T-helper 1 cell (primary cell): ENCODE results near the gene NME5.

Experiments used
- DNase-seq, 5 donors: peaks; one replicate each; pipeline ENCODE4 v3.0.0-alpha.2; 2012 to 2020

NME5 gene

DNA sequence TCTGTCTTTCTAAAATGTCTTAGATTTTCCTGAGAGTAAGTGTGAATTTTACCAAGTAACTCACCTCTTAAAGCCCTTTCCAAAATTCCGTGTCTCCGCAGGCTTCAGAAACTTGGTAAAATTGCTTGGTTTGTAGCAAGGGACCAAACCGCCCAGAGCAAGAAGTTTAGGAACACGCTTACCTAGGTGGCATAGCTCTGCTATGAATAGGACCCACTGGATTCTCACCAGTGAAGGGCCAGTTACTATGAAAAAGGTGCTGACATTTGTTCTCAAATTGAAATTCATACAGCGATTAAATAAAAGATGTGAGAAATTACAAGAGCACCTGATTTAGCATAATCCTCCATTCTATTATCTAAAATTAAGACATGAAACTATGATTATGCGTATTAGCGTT lies 6.7 kb downstream of the NME5 start:
- DNase-seq, result no peak

DNA sequence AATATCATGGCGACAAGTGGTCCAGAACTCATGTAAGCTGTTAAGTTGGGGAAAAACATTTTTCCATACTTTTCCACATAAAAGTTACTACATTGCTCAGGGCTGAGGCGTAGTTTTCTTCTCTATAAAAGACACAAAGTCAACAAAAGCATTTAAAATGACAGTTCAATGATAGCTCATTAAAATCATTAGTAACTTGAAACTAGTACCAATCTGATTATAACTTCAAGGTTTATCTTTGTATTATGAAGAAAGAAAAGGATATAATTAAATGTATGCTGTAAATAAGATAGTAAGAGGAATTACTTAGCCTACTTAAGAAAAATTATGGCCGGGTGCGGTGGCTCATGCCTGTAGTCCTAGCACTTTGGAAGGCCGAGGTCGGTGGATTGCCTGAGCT lies 9.9 kb downstream of the NME5 start:
- no peak for DNase-seq

DNA sequence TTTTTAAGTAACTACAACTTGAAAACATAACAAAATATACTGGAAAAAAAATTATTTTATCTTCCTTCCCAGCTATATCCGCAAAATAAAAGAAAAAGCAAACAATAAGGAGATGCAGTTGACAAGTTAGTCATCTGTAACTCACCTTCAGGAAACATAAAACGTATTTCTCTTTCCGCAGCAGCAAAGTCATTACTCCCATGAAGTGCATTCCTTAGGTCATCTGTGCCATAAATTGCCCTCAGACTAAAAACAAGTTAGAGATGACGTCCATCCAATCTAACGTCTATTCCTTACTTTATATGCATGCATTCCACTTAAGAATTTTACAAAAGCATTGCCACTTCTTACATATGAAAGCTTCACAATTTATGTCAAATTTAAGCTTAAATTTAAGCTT lies 10.9 kb downstream of the NME5 start:
- DNase-seq, result no peak

- DNase-seq, result no peak
These were observed 24.0 kb downstream of the NME5 start for GRCh38 chr5:138115254-138115653.

- no peak for DNase-seq
These were observed 27.3 kb downstream of the NME5 start for GRCh38 chr5:138111937-138112336.

DNA sequence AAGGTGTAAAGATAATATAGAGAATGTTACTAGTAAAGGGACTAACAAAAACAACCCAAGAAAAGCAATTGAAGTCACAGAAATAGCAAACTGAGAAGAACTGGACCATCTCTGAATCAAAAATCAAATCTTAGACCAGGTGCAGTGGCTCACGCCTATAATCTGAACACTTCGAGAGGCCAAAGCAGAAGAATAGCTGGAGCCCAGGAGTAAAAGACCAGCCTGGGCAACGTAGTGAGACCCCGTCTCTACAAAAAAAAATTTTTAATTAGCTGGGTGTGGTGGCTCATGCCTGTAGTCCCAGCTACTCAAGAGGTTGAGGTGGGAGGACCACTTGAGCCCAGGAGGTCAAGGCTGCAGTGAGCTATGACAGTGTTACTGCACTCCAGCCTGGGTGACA lies 28.0 kb downstream of the NME5 start:
- DNase-seq, result no peak

DNA sequence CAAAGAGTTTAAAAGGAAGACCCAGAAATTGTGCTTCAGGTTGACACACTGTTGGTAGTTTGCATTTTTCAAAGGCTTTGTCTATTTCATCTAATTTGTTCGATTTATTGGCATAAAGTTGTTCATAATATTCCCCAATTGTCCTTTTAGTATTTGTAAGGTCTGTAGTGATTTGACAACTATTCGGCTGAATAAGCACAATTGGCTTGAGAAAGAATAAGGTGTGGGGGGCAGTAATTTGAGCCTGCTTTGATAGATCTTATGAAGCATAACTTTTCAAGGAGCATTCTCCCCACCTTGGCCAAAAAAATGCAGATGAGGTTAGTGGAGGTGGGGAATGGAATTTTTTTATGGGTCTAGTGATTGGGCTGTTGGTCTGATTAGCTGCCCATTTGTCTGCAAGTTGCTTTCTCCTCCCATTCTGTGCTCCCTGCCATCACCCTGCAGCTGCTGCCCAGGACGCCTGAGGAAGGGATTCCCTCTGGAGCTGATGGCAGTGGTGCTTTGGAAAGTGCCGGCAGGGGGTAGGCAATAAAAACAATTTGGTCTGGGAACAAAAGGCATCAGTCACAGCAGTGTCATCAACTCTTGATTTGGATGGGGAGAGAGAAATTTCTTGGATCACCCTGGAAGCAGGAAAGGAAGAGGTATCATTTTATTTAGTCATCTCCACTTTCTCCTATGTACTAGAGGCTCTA lies 28.8 kb downstream of the NME5 start:
- no peak for DNase-seq

DNA sequence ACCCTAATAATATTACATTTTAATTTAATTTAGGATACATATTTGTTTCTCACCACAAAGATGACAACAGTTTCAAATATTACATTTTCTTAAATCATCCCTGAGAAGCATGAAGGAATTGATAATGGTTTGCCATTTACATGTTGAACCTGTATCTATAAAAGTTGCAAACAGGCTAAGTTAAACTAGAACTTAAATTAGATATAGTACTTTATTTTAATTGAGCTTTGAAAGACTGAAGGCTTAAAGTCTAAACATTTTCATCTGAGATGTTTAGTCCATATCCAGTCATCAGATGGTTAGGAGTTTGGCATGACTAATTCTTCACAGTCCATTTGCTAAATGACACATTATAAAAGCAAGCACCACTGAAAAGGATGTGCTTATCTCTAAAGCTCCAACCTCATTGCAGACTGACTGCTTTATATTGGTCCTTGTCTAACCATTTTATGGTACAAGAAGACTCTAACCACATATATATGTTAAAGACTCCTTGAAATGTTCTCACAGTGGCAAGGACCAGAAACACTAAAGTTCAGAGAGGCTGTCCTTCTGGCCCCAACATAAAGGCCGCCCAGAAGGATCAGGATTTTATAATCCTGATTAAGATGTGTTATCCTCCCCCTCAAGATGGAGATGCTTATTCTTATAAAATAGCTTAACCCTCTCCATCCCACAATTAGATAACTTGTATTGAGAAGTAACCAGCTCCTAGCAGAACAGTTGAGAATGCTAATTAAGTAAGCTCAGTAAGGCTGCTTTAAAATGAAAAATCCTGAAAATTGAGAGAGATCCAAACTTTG lies 29.6 kb downstream of the NME5 start:
- no peak for DNase-seq

- DNase-seq, result no peak
These were observed 32.0 kb downstream of the NME5 start for GRCh38 chr5:138107213-138107612.

GRCh38 chr5:138105709-138106108 lies 33.5 kb downstream of the NME5 start:
- no peak for DNase-seq

DNA sequence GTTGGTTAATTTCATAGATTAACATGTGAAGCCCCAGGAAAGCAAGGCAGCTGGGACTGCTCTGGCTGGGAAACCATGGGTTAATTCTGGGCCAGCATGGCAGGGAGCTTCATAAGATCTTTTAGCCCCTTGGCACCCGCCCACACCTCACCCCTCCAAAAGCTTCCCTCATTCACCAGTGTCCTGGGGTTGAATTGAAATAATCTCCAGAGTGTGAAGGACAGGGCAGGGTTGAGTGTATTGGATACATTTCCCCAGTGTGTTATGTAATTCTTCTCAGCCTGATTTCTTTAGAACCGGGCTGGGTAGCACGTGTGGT lies 36.0 kb downstream of the NME5 start:
- DNase-seq, result no peak

- no peak for DNase-seq
These were observed 36.5 kb downstream of the NME5 start for GRCh38 chr5:138102454-138103318.

- peak in 1 of 5 donors; percentile 17 for DNase-seq
These were observed 42.0 kb downstream of the NME5 start for GRCh38 chr5:138096997-138097828.

DNA sequence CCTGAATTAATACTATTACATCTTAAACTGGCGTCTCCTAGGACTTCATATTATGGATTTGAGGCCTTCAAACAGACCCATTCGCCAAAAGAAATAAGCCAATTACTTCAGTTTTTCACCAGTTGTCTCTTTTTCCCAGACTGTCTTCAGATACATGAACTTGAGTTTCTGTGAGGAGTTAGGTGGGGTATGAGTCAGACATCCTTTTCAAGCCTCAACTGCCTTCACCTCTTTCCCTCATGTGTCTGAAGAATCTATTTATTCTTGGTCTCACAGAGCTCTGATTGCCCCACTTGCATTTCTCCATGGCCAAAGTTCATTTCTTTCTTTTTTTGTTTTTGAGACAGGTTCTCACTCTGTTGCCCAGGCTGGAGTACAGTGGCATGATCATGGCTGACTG lies 42.9 kb downstream of the NME5 start:
- DNase-seq, result peak in 1 of 5 donors; percentile 26

GRCh38 chr5:138095100-138095907 lies 43.9 kb downstream of the NME5 start:
- no peak for DNase-seq

DNA sequence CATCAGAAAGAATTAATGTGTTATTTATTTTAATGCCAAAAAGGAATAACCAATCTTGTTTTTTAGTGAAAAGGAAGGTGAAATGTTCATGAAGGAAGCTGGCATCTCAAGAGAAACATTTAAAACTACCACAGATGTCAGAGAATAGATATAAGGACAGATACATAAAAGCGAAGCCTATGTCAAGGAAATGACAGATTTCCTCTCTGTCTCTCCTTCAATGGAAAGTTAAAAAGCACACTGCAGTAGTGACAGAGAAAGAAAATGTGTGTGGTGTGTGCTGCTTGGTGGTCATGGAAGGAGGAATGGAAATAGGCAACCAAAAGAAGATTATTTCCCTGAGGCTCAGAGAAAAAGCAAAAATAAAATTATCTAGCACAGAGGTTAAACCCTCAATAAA lies 46.2 kb downstream of the NME5 start:
- DNase-seq, result no peak

DNA sequence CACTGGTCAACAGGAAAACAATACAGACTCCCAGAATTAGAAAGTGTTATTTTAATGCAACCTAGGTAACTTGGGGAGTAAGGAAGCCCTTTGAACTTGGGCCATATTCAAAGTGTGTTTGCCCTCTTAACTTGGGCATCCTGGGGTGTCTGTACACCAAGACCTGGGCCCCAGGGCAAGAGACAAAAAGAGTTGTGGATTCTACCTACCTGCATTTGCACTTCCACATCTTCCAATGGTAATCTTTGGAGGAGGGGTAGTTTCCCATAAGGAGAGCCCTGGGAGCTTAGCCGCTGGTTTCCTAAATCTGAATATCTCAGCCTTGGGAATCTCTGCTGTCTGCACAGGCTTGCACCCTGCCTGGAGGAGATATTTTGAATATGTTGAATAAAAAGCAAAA lies 46.9 kb downstream of the NME5 start:
- DNase-seq, result no peak

GRCh38 chr5:138091685-138092084 lies 47.5 kb downstream of the NME5 start:
- no peak for DNase-seq

GRCh38 chr5:138083702-138084101 lies 55.5 kb downstream of the NME5 start, which contains the start of gene WNT8A:
TSS of gene WNT8A (plus strand) at chr5:138084033. CDS start at chr5:138084128, 95 bp downstream.
- no peak for DNase-seq

DNA sequence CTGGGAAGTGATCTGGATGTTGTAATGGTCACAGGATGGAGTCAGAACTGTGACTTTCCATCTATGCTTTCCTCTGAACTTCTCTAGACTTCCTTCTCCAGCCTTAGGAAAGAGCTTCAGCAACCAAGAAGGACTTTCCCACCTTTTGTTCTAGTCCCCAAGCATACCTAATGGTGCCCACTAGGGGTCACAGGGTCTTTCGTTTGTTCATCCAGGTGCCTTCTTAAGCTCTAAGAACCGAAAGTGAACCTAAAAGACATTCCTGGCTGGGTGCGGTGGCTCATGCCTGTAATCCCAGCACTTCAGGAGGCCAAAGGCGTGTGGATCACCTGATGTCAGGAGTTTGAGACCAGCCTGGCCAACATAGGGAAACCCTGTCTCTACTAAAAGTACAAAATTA lies 57.2 kb downstream of the NME5 start:
- no peak for DNase-seq

GRCh38 chr5:138078006-138078643 lies 61.1 kb downstream of the NME5 start:
- no peak for DNase-seq
